SK-N-SH (cell line): ENCODE data around the gene C15orf61. TPM values are rescaled to one million over a fixed set of nuclear protein-coding genes. Genes with fewer than 3 reads are reported as not detected.

Source experiments
- CTCF ChIA-PET: fragments of 300-600, 350-600 bp; formaldehyde crosslinking; extraction: SDS; loops from one replicate; lab custom pipeline; 2021; lab: Yijun Ruan, JAX
- POLR2A ChIA-PET: fragments of 350-600 bp; sonication (Branson Sonifier 250); formaldehyde crosslinking; extraction: SDS; loops from one replicate; lab custom pipeline; 2020; ENCODE audit warnings: antibody characterized with exemption, inconsistent platforms; lab: Yijun Ruan, JAX
- DNase-seq: peaks from one replicate; pipeline ENCODE4 v3.0.0; 2012
- H2AFZ ChIP-seq: fragments of 200-600 bp; sonication (generic); 2 replicates; pipeline ENCODE4 v1.8.1; 2016; ENCODE audit warnings: antibody characterized with exemption, mild to moderate bottlenecking, low read depth
- H3F3A ChIP-seq: fragments of 200-600 bp; sonication (generic); replicated peaks from 2 replicates; pipeline ENCODE3; 2016; ENCODE audit warnings: antibody characterized with exemption, mild to moderate bottlenecking; ENCODE audit not compliant: insufficient read depth
- H3K27ac ChIP-seq, 2 experiments: fragments of 200-500 bp in 1 of 2; fragments of 200-600 bp in 1 of 2; sonication (Bioruptor generic) in 1 of 2; sonication (generic), shearing (Covaris generic) in 1 of 2; 2 replicates each; pipeline versions ENCODE4 v1.5.1 to v1.6.1; 2014 to 2016; ENCODE audit warnings: low read depth in 2 of 2, inconsistent platforms in 1 of 2, low read length in 1 of 2, mild to moderate bottlenecking in 1 of 2, mixed read lengths in 1 of 2
- H3K27me3 ChIP-seq: fragments of 200-600 bp; sonication (generic), shearing (Covaris generic); 2 replicates; pipeline ENCODE4 v1.6.1; 2016; ENCODE audit warnings: mixed run types; ENCODE audit not compliant: insufficient read depth
- H3K36me3 ChIP-seq, 2 experiments: fragments of 200-500 bp in 1 of 2; fragments of 200-600 bp in 1 of 2; sonication (Bioruptor generic) in 1 of 2; sonication (generic) in 1 of 2; replicated peaks in 1 of 2; 2 replicates each; pipeline versions ENCODE3 to v1.5.1; 2014 to 2016; ENCODE audit warnings: low read length in 1 of 2, mild to moderate bottlenecking in 1 of 2; ENCODE audit not compliant: insufficient read depth in 2 of 2, control insufficient read depth in 1 of 2
- H3K4me1 ChIP-seq, 2 experiments: fragments of 200-500 bp in 1 of 2; fragments of 200-600 bp in 1 of 2; sonication (Bioruptor generic) in 1 of 2; sonication (generic), shearing (Covaris generic) in 1 of 2; 2 replicates each; pipeline versions ENCODE4 v1.5.1 to v1.6.1; 2014 to 2016; ENCODE audit warnings: low read depth in 1 of 2, low read length in 1 of 2, mixed run types in 1 of 2; ENCODE audit not compliant: insufficient read depth in 2 of 2, control insufficient read depth in 1 of 2
- H3K4me2 ChIP-seq: fragments of 200-600 bp; sonication (generic), shearing (Covaris generic); 2 replicates; pipeline ENCODE4 v1.6.1; 2017; ENCODE audit warnings: mixed run types
- H3K4me3 ChIP-seq, 2 experiments: fragments of 200-500 bp in 1 of 2; fragments of 200-600 bp in 1 of 2; sonication (Bioruptor generic) in 1 of 2; sonication (generic), shearing (Covaris generic) in 1 of 2; 2 replicates each; pipeline versions ENCODE4 v1.5.1 to v1.8.1; 2014 to 2016; ENCODE audit warnings: low read depth in 2 of 2, inconsistent platforms in 1 of 2, low read length in 1 of 2, mild to moderate bottlenecking in 1 of 2, mixed read lengths in 1 of 2, moderate library complexity in 1 of 2
- H3K79me2 ChIP-seq: fragments of 200-600 bp; sonication (generic); 2 replicates; pipeline ENCODE4 v1.8.1; 2017; ENCODE audit warnings: mild to moderate bottlenecking; ENCODE audit not compliant: insufficient read depth
- H3K9ac ChIP-seq: fragments of 200-600 bp; sonication (generic); 2 replicates; pipeline ENCODE4 v1.6.1; 2017; ENCODE audit warnings: mixed run types
- H3K9me2 ChIP-seq: fragments of 200-600 bp; sonication (generic); 2 replicates; pipeline ENCODE4 v1.6.1; 2017; ENCODE audit warnings: mixed run types
- H3K9me3 ChIP-seq: fragments of 200-600 bp; sonication (generic); 2 replicates; pipeline ENCODE4 v1.6.1; 2017; ENCODE audit warnings: mixed run types, mild to moderate bottlenecking, moderate library complexity
- H4K20me1 ChIP-seq: fragments of 200-600 bp; sonication (generic); 2 replicates; pipeline ENCODE4 v1.6.1; 2017; ENCODE audit warnings: mild to moderate bottlenecking, mixed run types; ENCODE audit not compliant: insufficient read depth
- CHD2 ChIP-seq: fragments of 150-350 bp; IDR thresholded peaks from 2 replicates; pipeline ENCODE4 v1.6.1; 2018; ENCODE audit warnings: low read length; ENCODE audit not compliant: partially characterized antibody
- CTCF ChIP-seq: fragments of 200-600 bp; sonication (generic); IDR thresholded peaks from 2 replicates; pipeline ENCODE4 v1.6.1; 2017; ENCODE audit warnings: antibody characterized with exemption, mild to moderate bottlenecking, moderate library complexity
- FOXM1 ChIP-seq: IDR thresholded peaks from 2 replicates; pipeline ENCODE4 v1.4.0; 2012; ENCODE audit warnings: low read depth, mild to moderate bottlenecking
- GATA2 ChIP-seq: sonication (generic); formaldehyde crosslinking; IDR thresholded peaks from 2 replicates; pipeline ENCODE4 v1.5.0; 2020; ENCODE audit warnings: mild to moderate bottlenecking, missing genetic modification reagents
- MAX ChIP-seq: IDR thresholded peaks from 2 replicates; pipeline ENCODE4 v1.4.0; 2012; ENCODE audit warnings: low read depth
- POLR2AphosphoS5 ChIP-seq: IDR thresholded peaks from 2 replicates; pipeline ENCODE4 v1.6.1; 2012; ENCODE audit warnings: low read depth, low read length
- RCOR1 ChIP-seq: fragments of 150-350 bp; IDR thresholded peaks from 2 replicates; pipeline ENCODE4 v1.6.1; 2017; ENCODE audit warnings: antibody characterized with exemption, low read length
- RFX5 ChIP-seq: IDR thresholded peaks from 2 replicates; pipeline ENCODE4 v1.6.1; 2012; ENCODE audit warnings: mild to moderate bottlenecking, improper control_type of control experiment, low read length
- SMC3 ChIP-seq: IDR thresholded peaks from 2 replicates; pipeline ENCODE4 v1.6.1; 2012; ENCODE audit warnings: low read depth, low read length, improper control_type of control experiment
- TAF1 ChIP-seq: IDR thresholded peaks from 2 replicates; pipeline ENCODE4 v1.6.1; 2012; ENCODE audit warnings: low read depth, mild to moderate bottlenecking, low read length, moderate library complexity, borderline replicate concordance
- TCF12 ChIP-seq: IDR thresholded peaks from 2 replicates; pipeline ENCODE4 v1.4.0; 2012
- TEAD4 ChIP-seq: IDR thresholded peaks from 2 replicates; pipeline ENCODE4 v1.4.0; 2012; ENCODE audit warnings: mild to moderate bottlenecking, borderline replicate concordance; ENCODE audit not compliant: insufficient read depth
- USF1 ChIP-seq: IDR thresholded peaks from 2 replicates; pipeline ENCODE4 v1.4.0; 2012; ENCODE audit warnings: low read depth, borderline replicate concordance
- USF2 ChIP-seq: fragments of 150-350 bp; IDR thresholded peaks from 2 replicates; pipeline ENCODE4 v1.6.1; 2017; ENCODE audit warnings: antibody characterized with exemption, low read length, low read depth, borderline replicate concordance
- ZBTB33 ChIP-seq: IDR thresholded peaks from 2 replicates; pipeline ENCODE4 v1.4.0; 2012; ENCODE audit warnings: low read depth, borderline replicate concordance
- WGBS: methylation state at CpG from one replicate; pipeline ENCODE4 v1.1.6; 2017; ENCODE audit warnings: low lambda C conversion rate; 5-methylcytosine and 5-hydroxymethylcytosine counted together
- polyA plus RNA-seq, 3 experiments: library from polyadenylated mRNA; depleted of rRNA; stranded (reverse); fragments of >200 nt; gene quantifications; 2 replicates each; pipeline ENCODE4 v1.2.3, GENCODE V29; 2012

The C15orf61 gene
- polyA plus RNA-seq, 1 of the 3 experiments (the other 2 are of a cell fraction), result 4.0 TPM

GRCh38 chr15:67564021-67564967, 43.4 kb downstream of the C15orf61 start:
- peaks cover 15 to 24% of the 10 kb centered on the region in 2 experiments for H3K36me3 ChIP-seq
- H3K79me2 ChIP-seq, result no peaks in the 10 kb centered on the region; the same call in 1 of the 2 replicates
- no peaks in the 10 kb centered on the region for H3K27me3 ChIP-seq
- no peak for DNase-seq
- H3K9me3 ChIP-seq, result no peaks in the 10 kb centered on the region
- TF ChIP-seq CHD2, result no peak
- TF ChIP-seq RFX5, result no peak
- TF ChIP-seq FOXM1, result no peak
- TF ChIP-seq USF2, result no peak
- no peak for TF ChIP-seq ZBTB33
- TF ChIP-seq POLR2AphosphoS5, result no peak
- no peak for TF ChIP-seq TEAD4
- no peak for TF ChIP-seq MAX
- TF ChIP-seq USF1, result no peak
- no peak for TF ChIP-seq SMC3
- TF ChIP-seq RCOR1, result no peak
- no peak for TF ChIP-seq CTCF
- TF ChIP-seq TAF1, result no peak
- TF ChIP-seq GATA2 (CRISPR knock-in tag), result no peak
- no peak for TF ChIP-seq TCF12
- CTCF ChIA-PET, result no interaction called here
- no peak overlapping the region for H3K4me3 ChIP-seq
- H3K4me2 ChIP-seq, result no peak overlapping the region
- POLR2A ChIA-PET, result no interaction called here
- no peak overlapping the region for H2AFZ ChIP-seq
- no peaks in the 10 kb centered on the region for H3F3A ChIP-seq
- no peaks in the 10 kb centered on the region for H3K9me2 ChIP-seq
- H4K20me1 ChIP-seq, result no peaks in the 10 kb centered on the region
- H3K4me1 ChIP-seq, result peaks cover 0 to 4% of the 10 kb centered on the region in 2 experiments; a peak in 2 of 4 replicates
- H3K27ac ChIP-seq, result no peak overlapping the region
- no peak overlapping the region for H3K9ac ChIP-seq
- WGBS, result 69% methylated on average over 2 of the region's 2 CpGs
